Mesendoderm (in vitro differentiated cells): ENCODE data around the gene TNS1.

Experiments
- DNase-seq: peaks from one replicate; pipeline ENCODE4 v3.0.0; 2013
- H2AK5ac ChIP-seq: 2 replicates; pipeline ENCODE4 v1.6.1; 2013; ENCODE audit warnings: low read length, inconsistent platforms
- H2BK120ac ChIP-seq: 2 replicates; pipeline ENCODE4 v1.6.1; 2013; ENCODE audit warnings: low read depth, mild to moderate bottlenecking, low read length, moderate library complexity, mixed read lengths
- H2BK15ac ChIP-seq: replicated peaks from 2 replicates; pipeline ENCODE4 v1.6.1; 2013; ENCODE audit warnings: low read depth, mild to moderate bottlenecking, moderate library complexity
- H2BK5ac ChIP-seq: 2 replicates; pipeline ENCODE4 v1.6.1; 2013; ENCODE audit warnings: low read length, inconsistent platforms
- H3K18ac ChIP-seq: 2 replicates; pipeline ENCODE4 v1.6.1; 2013; ENCODE audit warnings: mild to moderate bottlenecking, low read length, mixed read lengths
- H3K23ac ChIP-seq: one replicate; pipeline ENCODE4 v1.6.1; 2013; ENCODE audit warnings: low read length
- H3K27ac ChIP-seq: 2 replicates; pipeline ENCODE4 v1.5.1; 2013; ENCODE audit warnings: low read depth, mild to moderate bottlenecking, inconsistent platforms, low read length, moderate library complexity
- H3K27me3 ChIP-seq: 2 replicates; pipeline ENCODE4 v1.6.1; 2013; ENCODE audit warnings: low read length, control low read depth, mild to moderate bottlenecking, inconsistent platforms; ENCODE audit not compliant: insufficient read depth, poor library complexity
- H3K36me3 ChIP-seq: 2 replicates; pipeline ENCODE4 v1.6.1; 2013; ENCODE audit warnings: low read length, inconsistent platforms; ENCODE audit not compliant: control insufficient read depth, insufficient read depth
- H3K4ac ChIP-seq: one replicate; pipeline ENCODE4 v1.6.1; 2013; ENCODE audit warnings: low read depth, mild to moderate bottlenecking, low read length, moderate library complexity
- H3K4me1 ChIP-seq: 2 replicates; pipeline ENCODE4 v1.6.1; 2013; ENCODE audit warnings: low read depth, low read length, inconsistent platforms; ENCODE audit not compliant: control insufficient read depth
- H3K4me2 ChIP-seq: 2 replicates; pipeline ENCODE4 v1.6.1; 2013; ENCODE audit warnings: low read length
- H3K4me3 ChIP-seq: 2 replicates; pipeline ENCODE4 v1.5.1; 2013; ENCODE audit warnings: mild to moderate bottlenecking, low read length
- H3K56ac ChIP-seq: one replicate; pipeline ENCODE4 v1.6.1; 2013; ENCODE audit warnings: low read length
- H3K79me1 ChIP-seq: 2 replicates; pipeline ENCODE4 v1.6.1; 2013; ENCODE audit warnings: low read length, inconsistent platforms
- H3K79me2 ChIP-seq: 2 replicates; pipeline ENCODE4 v1.6.1; 2013; ENCODE audit warnings: mild to moderate bottlenecking, low read length; ENCODE audit not compliant: control insufficient read depth, insufficient read depth
- H3K9ac ChIP-seq: 2 replicates; pipeline ENCODE4 v1.6.1; 2013; ENCODE audit warnings: low read length, inconsistent platforms
- H4K5ac ChIP-seq: one replicate; pipeline ENCODE4 v1.6.1; 2013; ENCODE audit warnings: low read length
- H4K8ac ChIP-seq: one replicate; pipeline ENCODE4 v1.6.1; 2013; ENCODE audit warnings: low read depth, mild to moderate bottlenecking, control low read depth, low read length, moderate library complexity
- WGBS: extraction: QIAGEN DNeasy Blood & Tissue Kit; methylation state at CpG from one replicate; pipeline ENCODE4 v1.1.7; 2013; ENCODE audit warnings: low lambda C conversion rate, missing lambda C conversion rate; ENCODE audit not compliant: insufficient coverage; ENCODE audit errors: extremely low coverage; 5-methylcytosine and 5-hydroxymethylcytosine counted together

Gene TNS1

GRCh38 chr2:217911283-217912097, 91.3 kb downstream of the TNS1 start:
- Histone ChIP-seq H3K27ac (no peak overlapping the region), H2BK5ac (no peak overlapping the region), H3K9ac (peak overlapping the region; percentile 25), H3K4me3 (no peak overlapping the region), H2BK120ac (no peak overlapping the region), H3K4me1 (peaks cover 8% of the 10 kb centered on the region), H3K79me1 (no peaks in the 10 kb centered on the region), H4K5ac (no peak overlapping the region), H3K79me2 (no peaks in the 10 kb centered on the region), H3K23ac (peak overlapping the region; percentile 85), H3K27me3 (no peaks in the 10 kb centered on the region), H3K56ac (peak overlapping the region; percentile 17), H3K4me2 (peak overlapping the region; percentile 14), H3K36me3 (no peaks in the 10 kb centered on the region), H3K18ac (no peak overlapping the region), H3K4ac (no peak overlapping the region), H2BK15ac (no peak overlapping the region), H4K8ac (no peak overlapping the region), H2AK5ac (no peak overlapping the region)
- no peak for DNase-seq
- no CpG with 5 or more reads among the region's 9 CpGs for WGBS

DNA sequence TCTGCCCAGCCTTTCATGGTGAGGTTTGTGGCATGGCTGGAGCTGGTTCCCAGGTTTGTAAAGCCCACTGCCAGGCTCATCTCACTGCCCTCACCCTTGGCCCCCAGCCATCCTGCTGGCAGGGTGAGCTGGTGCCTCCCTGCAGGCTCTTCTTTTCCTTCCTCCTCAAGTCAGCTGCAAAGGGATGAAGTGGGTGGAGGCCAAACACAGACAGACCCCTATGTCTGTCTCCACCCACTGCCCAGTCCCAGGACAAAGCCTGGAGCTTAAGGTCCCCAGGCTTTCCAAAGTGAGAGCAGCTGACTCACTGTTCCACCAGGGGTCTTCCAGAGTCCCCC, 92.0 kb downstream of the TNS1 start:
- H3K79me2 ChIP-seq: no peaks in the 10 kb centered on the region
- no peak overlapping the region for H4K5ac ChIP-seq
- no peak overlapping the region for H3K4ac ChIP-seq
- no peaks in the 10 kb centered on the region for H3K79me1 ChIP-seq
- H4K8ac ChIP-seq: no peak overlapping the region
- peaks cover 8% of the 10 kb centered on the region for H3K4me1 ChIP-seq
- H3K27me3 ChIP-seq: no peaks in the 10 kb centered on the region
- H2AK5ac ChIP-seq: no peak overlapping the region
- no peak overlapping the region for H3K23ac ChIP-seq
- no peak overlapping the region for H3K4me3 ChIP-seq
- H3K27ac ChIP-seq: no peak overlapping the region
- H3K4me2 ChIP-seq: no peak overlapping the region
- no peak overlapping the region for H2BK15ac ChIP-seq
- no peak overlapping the region for H2BK5ac ChIP-seq
- DNase-seq: no peak
- H2BK120ac ChIP-seq: no peak overlapping the region
- H3K18ac ChIP-seq: no peak overlapping the region
- no peaks in the 10 kb centered on the region for H3K36me3 ChIP-seq
- no peak overlapping the region for H3K56ac ChIP-seq
- H3K9ac ChIP-seq: no peak overlapping the region

DNA sequence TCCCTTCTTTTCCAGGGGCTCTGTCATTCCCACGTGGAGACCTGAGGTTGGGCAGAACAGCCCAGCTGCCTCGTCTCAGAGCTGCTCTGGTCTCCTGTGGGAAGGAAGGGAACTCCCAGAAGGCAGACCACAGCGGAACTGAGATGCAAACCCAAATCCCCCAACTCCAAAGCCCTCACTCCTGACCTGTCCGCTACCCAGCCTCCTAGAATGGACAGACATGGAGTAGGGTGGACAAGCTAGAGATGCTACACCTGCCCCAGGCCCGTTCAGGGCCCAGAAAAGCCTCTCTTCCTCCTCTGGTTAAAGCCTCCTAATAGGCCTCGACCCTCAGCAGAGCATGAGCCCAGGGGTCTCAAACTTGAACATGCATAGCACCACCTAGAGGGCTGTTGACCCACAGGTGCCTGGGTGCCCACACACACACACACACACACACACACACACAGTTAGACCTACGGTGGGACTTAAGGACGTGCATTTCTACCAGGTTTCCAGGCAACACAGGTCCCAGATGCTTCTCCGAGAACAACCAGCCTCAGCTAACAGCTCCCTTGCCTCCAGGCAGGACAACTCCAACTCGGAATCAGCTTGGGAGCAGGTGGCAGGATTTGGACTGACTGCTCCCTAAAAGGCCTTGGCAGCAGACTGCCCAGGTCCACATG, 93.5 kb downstream of the TNS1 start:
- Histone ChIP-seq H3K4me3 (no peak overlapping the region), H3K23ac (no peak overlapping the region), H3K79me2 (no peaks in the 10 kb centered on the region), H2BK5ac (no peak overlapping the region), H2AK5ac (no peak overlapping the region), H4K5ac (no peak overlapping the region), H3K4me2 (no peak overlapping the region), H3K56ac (no peak overlapping the region), H3K4me1 (peaks cover 8% of the 10 kb centered on the region), H2BK15ac (no peak overlapping the region), H3K36me3 (no peaks in the 10 kb centered on the region), H3K27ac (no peak overlapping the region), H3K4ac (no peak overlapping the region), H3K27me3 (no peaks in the 10 kb centered on the region), H3K18ac (no peak overlapping the region), H3K79me1 (no peaks in the 10 kb centered on the region), H2BK120ac (no peak overlapping the region), H4K8ac (no peak overlapping the region), H3K9ac (no peak overlapping the region)
- DNase-seq: peak; percentile 27
- no CpG with 5 or more reads among the region's 10 CpGs for WGBS

DNA sequence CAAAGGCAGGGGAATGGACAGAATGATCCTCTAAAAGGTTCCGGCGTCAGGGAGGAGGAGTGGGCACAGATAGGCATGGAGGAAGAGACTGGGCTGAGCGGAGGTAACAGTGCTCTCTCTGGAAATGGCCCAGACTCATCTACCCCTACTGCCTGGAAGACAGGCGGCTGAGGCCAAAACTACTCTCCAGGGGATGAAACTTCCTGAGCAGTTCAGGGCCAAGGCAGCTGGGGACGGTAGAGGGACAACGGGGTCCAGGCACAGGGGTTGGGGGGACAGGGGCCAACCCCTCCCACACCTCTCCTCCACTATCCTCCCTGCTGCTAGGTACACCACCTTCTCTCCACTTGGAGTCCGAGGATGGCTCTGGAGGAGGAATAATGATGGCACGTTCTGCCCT, 94.3 kb downstream of the TNS1 start:
- no peaks in the 10 kb centered on the region for H3K79me2 ChIP-seq
- H2AK5ac ChIP-seq: no peak overlapping the region
- H3K4me3 ChIP-seq: no peak overlapping the region
- H4K8ac ChIP-seq: no peak overlapping the region
- H3K27ac ChIP-seq: no peak overlapping the region
- H3K27me3 ChIP-seq: no peaks in the 10 kb centered on the region
- H3K4me2 ChIP-seq: no peak overlapping the region
- no peak for DNase-seq
- no peak overlapping the region for H2BK120ac ChIP-seq
- H3K4me1 ChIP-seq: peaks cover 8% of the 10 kb centered on the region
- H2BK15ac ChIP-seq: no peak overlapping the region
- H3K18ac ChIP-seq: no peak overlapping the region
- H3K23ac ChIP-seq: no peak overlapping the region
- no peak overlapping the region for H3K4ac ChIP-seq
- no peak overlapping the region for H3K9ac ChIP-seq
- no peak overlapping the region for H3K56ac ChIP-seq
- no peak overlapping the region for H2BK5ac ChIP-seq
- no CpG with 5 or more reads among the region's 8 CpGs for WGBS
- H4K5ac ChIP-seq: no peak overlapping the region
- H3K36me3 ChIP-seq: no peaks in the 10 kb centered on the region
- no peaks in the 10 kb centered on the region for H3K79me1 ChIP-seq

DNA sequence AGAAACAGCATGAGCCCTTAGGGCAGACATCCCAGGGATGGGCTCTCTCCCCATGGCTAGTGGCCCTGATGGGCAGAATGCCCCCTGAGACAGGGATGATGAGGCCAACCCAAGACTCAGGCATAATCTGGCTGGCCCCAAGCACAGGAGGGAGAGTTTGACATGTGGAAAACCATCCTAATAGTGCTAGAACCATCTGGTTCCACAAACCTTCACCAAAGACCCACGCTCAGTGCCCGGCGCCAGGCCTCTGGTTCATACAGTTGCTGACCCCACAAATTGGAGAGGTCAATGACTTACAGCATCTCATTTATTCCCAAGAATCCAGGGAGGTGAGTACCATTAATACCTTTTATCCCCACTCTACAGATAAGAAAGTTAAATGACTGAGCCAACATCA, 95.5 kb downstream of the TNS1 start:
- Histone ChIP-seq H3K27ac (no peak overlapping the region), H3K27me3 (no peaks in the 10 kb centered on the region), H2AK5ac (no peak overlapping the region), H4K8ac (no peak overlapping the region), H3K9ac (no peak overlapping the region), H3K18ac (no peak overlapping the region), H3K56ac (no peak overlapping the region), H3K4me2 (no peak overlapping the region), H3K36me3 (no peaks in the 10 kb centered on the region), H3K79me1 (no peaks in the 10 kb centered on the region), H2BK5ac (no peak overlapping the region), H3K4ac (no peak overlapping the region), H3K4me3 (no peak overlapping the region), H3K79me2 (no peaks in the 10 kb centered on the region), H2BK120ac (no peak overlapping the region), H2BK15ac (no peak overlapping the region), H3K4me1 (peaks cover 6% of the 10 kb centered on the region), H4K5ac (no peak overlapping the region), H3K23ac (no peak overlapping the region)
- DNase-seq: no peak
- no CpG with 5 or more reads among the region's 3 CpGs for WGBS

GRCh38 chr2:217906798-217907197, 96.0 kb downstream of the TNS1 start:
- H3K27ac ChIP-seq: no peak overlapping the region
- H3K9ac ChIP-seq: no peak overlapping the region
- no peak overlapping the region for H3K23ac ChIP-seq
- no peak overlapping the region for H3K18ac ChIP-seq
- H3K56ac ChIP-seq: no peak overlapping the region
- no CpG with 5 or more reads among the region's 5 CpGs for WGBS
- H3K36me3 ChIP-seq: no peaks in the 10 kb centered on the region
- peaks cover 1% of the 10 kb centered on the region for H3K4me1 ChIP-seq
- no peak overlapping the region for H3K4ac ChIP-seq
- no peak overlapping the region for H2BK120ac ChIP-seq
- H4K8ac ChIP-seq: no peak overlapping the region
- H2AK5ac ChIP-seq: no peak overlapping the region
- H3K79me1 ChIP-seq: no peaks in the 10 kb centered on the region
- H3K27me3 ChIP-seq: no peaks in the 10 kb centered on the region
- H3K4me3 ChIP-seq: no peak overlapping the region
- H3K79me2 ChIP-seq: no peaks in the 10 kb centered on the region
- no peak overlapping the region for H2BK15ac ChIP-seq
- H4K5ac ChIP-seq: no peak overlapping the region
- DNase-seq: no peak
- H2BK5ac ChIP-seq: no peak overlapping the region
- H3K4me2 ChIP-seq: no peak overlapping the region
